HUES48 (cell line): ENCODE data around the gene EZH2.

ENCODE experiments used
- H3K27ac ChIP-seq: one replicate; pipeline ENCODE4 v1.7.0; 2013; ENCODE audit warnings: low read depth, low read length, inconsistent platforms
- H3K27me3 ChIP-seq: 2 replicates; pipeline ENCODE4 v1.6.1; 2013; ENCODE audit warnings: mild to moderate bottlenecking, low read length; ENCODE audit not compliant: control insufficient read depth, insufficient read depth
- H3K36me3 ChIP-seq: 2 replicates; pipeline ENCODE4 v1.6.1; 2013; ENCODE audit warnings: low read length; ENCODE audit not compliant: control insufficient read depth, insufficient read depth
- H3K4me1 ChIP-seq: 2 replicates; pipeline ENCODE4 v1.6.1; 2013; ENCODE audit warnings: mild to moderate bottlenecking, low read length; ENCODE audit not compliant: control insufficient read depth, insufficient read depth
- H3K4me3 ChIP-seq: 2 replicates; pipeline ENCODE4 v1.5.1; 2013; ENCODE audit warnings: mild to moderate bottlenecking, low read depth, low read length
- H3K9ac ChIP-seq: 2 replicates; pipeline ENCODE4 v1.6.1; 2013; ENCODE audit warnings: mild to moderate bottlenecking, low read depth, low read length, moderate library complexity
- H3K9me3 ChIP-seq: 2 replicates; pipeline ENCODE4 v1.6.1; 2013; ENCODE audit warnings: low read length; ENCODE audit not compliant: control insufficient read depth, insufficient read depth

Gene EZH2

DNA sequence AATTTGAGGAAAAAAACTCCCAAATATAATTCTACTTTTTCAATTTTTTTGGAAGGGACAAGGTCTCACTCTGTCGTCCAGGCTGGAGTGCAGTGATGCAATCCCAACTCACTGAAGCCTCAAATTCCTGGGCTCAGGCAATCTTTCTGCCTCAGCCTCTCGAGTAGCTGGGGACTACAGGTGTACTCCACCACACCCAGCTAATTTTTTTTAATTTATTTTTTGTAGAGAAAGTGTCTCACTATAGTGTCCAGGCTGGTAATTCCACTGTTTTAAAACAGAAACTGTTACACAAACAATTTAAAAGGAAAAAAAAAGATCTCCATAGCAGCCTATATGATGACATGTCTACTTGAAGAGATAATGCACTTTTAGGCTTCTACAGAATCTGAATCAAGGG is 25.6 kb downstream of the EZH2 start:
- Histone ChIP-seq H3K27me3 (no peaks in the 10 kb centered on the region), H3K4me3 (no peak overlapping the region), H3K9me3 (no peaks in the 10 kb centered on the region), H3K36me3 (no peaks in the 10 kb centered on the region), H3K4me1 (peaks cover 17% of the 10 kb centered on the region; the same call in 1 of the 2 replicates), H3K9ac (no peak overlapping the region), H3K27ac (no peak overlapping the region)

- no peak overlapping the region for H3K27ac ChIP-seq
- no peak overlapping the region for H3K4me3 ChIP-seq
- H3K27me3 ChIP-seq = no peaks in the 10 kb centered on the region
- no peaks in the 10 kb centered on the region for H3K36me3 ChIP-seq
- H3K4me1 ChIP-seq = peaks cover 10% of the 10 kb centered on the region
- H3K9me3 ChIP-seq = no peaks in the 10 kb centered on the region
- H3K9ac ChIP-seq = no peak overlapping the region
Observed at GRCh38 chr7:148856891-148857290, 27.2 kb downstream of the EZH2 start.

GRCh38 chr7:148856578-148856881 is 27.6 kb downstream of the EZH2 start:
- H3K4me1 ChIP-seq = peaks cover 11% of the 10 kb centered on the region
- no peak overlapping the region for H3K9ac ChIP-seq
- no peak overlapping the region for H3K4me3 ChIP-seq
- no peak overlapping the region for H3K27ac ChIP-seq
- H3K27me3 ChIP-seq = no peaks in the 10 kb centered on the region
- no peaks in the 10 kb centered on the region for H3K9me3 ChIP-seq
- no peaks in the 10 kb centered on the region for H3K36me3 ChIP-seq

- Histone ChIP-seq H3K27me3 (no peaks in the 10 kb centered on the region), H3K9me3 (no peaks in the 10 kb centered on the region), H3K4me1 (peaks cover 25% of the 10 kb centered on the region), H3K36me3 (no peaks in the 10 kb centered on the region), H3K27ac (no peak overlapping the region), H3K9ac (no peak overlapping the region), H3K4me3 (no peak overlapping the region)
Observed at GRCh38 chr7:148854983-148855382, 29.1 kb downstream of the EZH2 start.

DNA sequence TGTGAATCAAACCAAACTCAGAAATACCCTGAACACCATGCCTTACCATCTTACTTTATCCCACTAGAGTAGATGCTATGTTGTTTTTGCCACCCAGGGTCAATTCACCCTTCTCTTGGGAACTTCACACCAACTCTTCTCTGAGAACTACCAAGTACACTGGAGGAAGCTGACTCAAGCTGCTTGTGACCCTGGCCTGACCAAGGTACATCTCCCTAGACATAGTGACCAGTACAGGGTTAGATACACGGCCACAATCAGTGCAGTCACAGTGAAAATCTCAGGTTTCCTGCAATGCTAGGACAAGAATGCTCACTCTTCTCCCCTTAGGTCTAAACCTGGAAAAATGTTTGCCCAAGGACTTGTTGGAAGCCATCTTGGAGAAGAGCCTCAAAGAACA is 31.8 kb downstream of the EZH2 start:
- Histone ChIP-seq H3K27me3 (no peaks in the 10 kb centered on the region), H3K27ac (no peak overlapping the region), H3K4me3 (no peak overlapping the region), H3K9ac (no peak overlapping the region), H3K4me1 (peaks cover 51% of the 10 kb centered on the region), H3K36me3 (no peaks in the 10 kb centered on the region), H3K9me3 (no peaks in the 10 kb centered on the region)

GRCh38 chr7:148850564-148850963 is 33.5 kb downstream of the EZH2 start:
- Histone ChIP-seq H3K36me3 (no peaks in the 10 kb centered on the region), H3K9ac (no peak overlapping the region), H3K4me3 (no peak overlapping the region), H3K9me3 (no peaks in the 10 kb centered on the region), H3K4me1 (peaks cover 51% of the 10 kb centered on the region), H3K27ac (no peak overlapping the region), H3K27me3 (no peaks in the 10 kb centered on the region)

GRCh38 chr7:148849393-148850098 is 34.5 kb downstream of the EZH2 start:
- H3K4me3 ChIP-seq = no peak overlapping the region
- H3K27me3 ChIP-seq = no peaks in the 10 kb centered on the region
- peak overlapping the region; percentile 33 for H3K27ac ChIP-seq
- H3K9ac ChIP-seq = no peak overlapping the region
- H3K4me1 ChIP-seq = peaks cover 51% of the 10 kb centered on the region
- no peaks in the 10 kb centered on the region; the same call in 1 of the 2 replicates for H3K36me3 ChIP-seq
- no peaks in the 10 kb centered on the region for H3K9me3 ChIP-seq

- no peak overlapping the region for H3K4me3 ChIP-seq
- no peaks in the 10 kb centered on the region for H3K9me3 ChIP-seq
- H3K36me3 ChIP-seq = peaks cover 3% of the 10 kb centered on the region
- no peaks in the 10 kb centered on the region for H3K27me3 ChIP-seq
- no peak overlapping the region for H3K27ac ChIP-seq
- H3K9ac ChIP-seq = no peak overlapping the region
- H3K4me1 ChIP-seq = peaks cover 51% of the 10 kb centered on the region
Observed at GRCh38 chr7:148847815-148848734, 36.0 kb downstream of the EZH2 start.

- Histone ChIP-seq H3K27me3 (no peaks in the 10 kb centered on the region), H3K4me1 (no peaks in the 10 kb centered on the region), H3K4me3 (no peak overlapping the region), H3K9me3 (no peaks in the 10 kb centered on the region), H3K9ac (no peak overlapping the region), H3K27ac (no peak overlapping the region), H3K36me3 (peaks cover 15% of the 10 kb centered on the region)
Observed at GRCh38 chr7:148838905-148839304, 45.2 kb downstream of the EZH2 start.

GRCh38 chr7:148835854-148836253 is 48.2 kb downstream of the EZH2 start:
- H3K9me3 ChIP-seq = no peaks in the 10 kb centered on the region
- H3K27me3 ChIP-seq = no peaks in the 10 kb centered on the region
- peaks cover 30% of the 10 kb centered on the region for H3K36me3 ChIP-seq
- H3K4me3 ChIP-seq = no peak overlapping the region
- no peak overlapping the region for H3K27ac ChIP-seq
- no peak overlapping the region for H3K9ac ChIP-seq
- no peaks in the 10 kb centered on the region for H3K4me1 ChIP-seq

DNA sequence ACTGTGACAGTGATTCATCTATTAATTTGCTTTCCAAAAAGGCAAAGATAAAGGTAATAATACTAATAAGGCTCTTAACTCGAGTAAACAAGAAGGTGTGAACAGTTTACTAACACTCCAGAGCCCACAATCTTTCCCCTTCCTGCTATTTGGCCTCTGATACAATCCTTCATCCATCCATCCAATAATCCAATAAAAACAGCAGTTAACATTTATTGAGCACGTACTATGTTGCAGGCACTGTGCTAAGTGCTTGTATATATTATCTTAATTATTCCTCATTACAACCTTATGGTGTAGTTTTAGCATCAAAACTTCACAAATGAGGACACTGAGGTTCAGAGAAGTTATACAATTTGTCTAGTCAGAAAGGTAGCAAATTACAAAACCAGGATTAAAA is 49.5 kb downstream of the EZH2 start:
- peaks cover 41% of the 10 kb centered on the region for H3K36me3 ChIP-seq
- H3K27me3 ChIP-seq = no peaks in the 10 kb centered on the region
- no peaks in the 10 kb centered on the region for H3K9me3 ChIP-seq
- no peaks in the 10 kb centered on the region for H3K4me1 ChIP-seq
- no peak overlapping the region for H3K27ac ChIP-seq
- no peak overlapping the region for H3K9ac ChIP-seq
- H3K4me3 ChIP-seq = no peak overlapping the region
